Hematopoietic multipotent progenitor cell treated with erythropoietin and hydrocortisone succinate and interleukin-3 and kit ligand, for 8 days (in vitro differentiated cells): ENCODE results near the gene MXRA8.

ENCODE experiments used
- DNase-seq: peaks from one replicate; pipeline ENCODE4 v3.0.0-alpha.2; 2015

MXRA8 gene

DNA sequence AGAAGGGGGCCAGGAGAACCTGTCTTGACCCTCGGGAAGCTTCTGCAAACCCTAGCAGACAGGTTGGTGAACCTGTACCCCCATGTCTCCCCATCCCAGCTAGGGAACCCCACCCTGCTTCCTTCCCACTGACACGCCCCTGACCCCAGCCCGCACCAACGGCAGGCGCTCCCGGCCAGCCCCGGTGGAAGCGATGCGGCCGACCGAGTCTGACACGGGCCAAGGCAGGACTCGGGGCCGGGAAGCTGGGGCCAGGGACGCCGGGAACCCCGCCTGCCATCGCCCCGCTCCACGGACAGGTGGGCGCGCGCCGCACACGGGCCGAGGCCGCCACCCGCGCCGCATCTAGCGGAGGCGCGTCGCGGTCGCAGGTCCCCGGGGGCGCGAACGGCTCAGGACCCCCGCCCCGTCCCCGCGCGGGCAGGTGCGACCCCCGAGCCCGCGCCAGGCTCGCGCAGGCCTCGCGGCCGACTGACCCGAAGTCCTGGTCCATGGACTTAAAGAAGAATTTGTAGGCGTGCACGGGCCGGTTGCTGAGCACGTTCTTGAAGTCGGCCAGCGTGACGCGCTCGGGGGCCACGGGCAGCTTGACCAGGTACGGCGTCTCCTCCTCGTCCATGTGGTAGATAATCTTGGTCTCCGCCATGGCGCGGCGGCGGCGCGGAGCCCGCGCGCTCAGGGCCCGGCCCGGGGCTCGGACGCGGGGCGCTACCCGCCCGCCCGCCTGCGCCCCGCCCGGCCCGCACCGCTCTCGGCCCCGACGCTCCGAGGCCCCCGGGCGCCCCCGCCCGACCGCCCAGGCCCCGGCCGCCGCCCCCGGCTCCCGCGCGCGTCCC is 9.7 kb downstream of the MXRA8 start:
- no peak for DNase-seq

DNA sequence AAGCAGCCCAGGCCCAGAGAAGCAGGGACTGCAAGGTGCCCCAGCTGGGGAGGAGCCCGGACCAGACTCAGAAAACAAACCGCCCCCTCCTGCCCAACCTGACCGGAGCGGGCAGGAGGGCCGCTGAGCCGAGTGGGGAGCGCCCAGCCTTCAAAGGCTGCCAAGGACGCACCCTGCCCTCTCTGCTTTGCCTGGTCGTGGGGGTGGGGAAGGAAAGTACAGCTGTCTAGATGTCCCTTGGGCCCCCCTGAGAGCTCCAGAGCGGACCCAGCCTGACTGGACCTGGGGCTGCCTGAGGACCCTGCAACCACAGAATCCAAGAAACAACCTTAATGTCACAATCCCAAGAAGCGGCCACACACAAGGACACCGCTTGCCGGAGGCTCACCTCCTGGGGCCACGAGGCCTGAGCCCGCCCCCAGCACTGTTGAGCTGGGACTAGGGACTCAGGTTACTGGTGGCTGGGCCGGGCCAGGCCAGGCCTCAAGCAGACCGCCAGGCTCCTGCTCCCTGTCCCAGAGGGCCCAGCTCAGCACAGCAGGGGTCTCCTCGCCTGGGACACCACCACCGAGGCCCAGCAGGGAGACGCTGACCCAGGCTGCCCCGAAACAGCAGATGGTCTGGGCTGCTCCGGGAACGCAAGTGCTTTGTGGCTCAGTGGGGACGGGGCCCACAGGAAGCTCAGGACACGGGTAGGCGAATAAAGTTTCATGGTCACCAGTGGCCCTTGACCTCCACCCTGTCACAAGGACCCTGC is 10.5 kb downstream of the MXRA8 start:
- no peak for DNase-seq

DNA sequence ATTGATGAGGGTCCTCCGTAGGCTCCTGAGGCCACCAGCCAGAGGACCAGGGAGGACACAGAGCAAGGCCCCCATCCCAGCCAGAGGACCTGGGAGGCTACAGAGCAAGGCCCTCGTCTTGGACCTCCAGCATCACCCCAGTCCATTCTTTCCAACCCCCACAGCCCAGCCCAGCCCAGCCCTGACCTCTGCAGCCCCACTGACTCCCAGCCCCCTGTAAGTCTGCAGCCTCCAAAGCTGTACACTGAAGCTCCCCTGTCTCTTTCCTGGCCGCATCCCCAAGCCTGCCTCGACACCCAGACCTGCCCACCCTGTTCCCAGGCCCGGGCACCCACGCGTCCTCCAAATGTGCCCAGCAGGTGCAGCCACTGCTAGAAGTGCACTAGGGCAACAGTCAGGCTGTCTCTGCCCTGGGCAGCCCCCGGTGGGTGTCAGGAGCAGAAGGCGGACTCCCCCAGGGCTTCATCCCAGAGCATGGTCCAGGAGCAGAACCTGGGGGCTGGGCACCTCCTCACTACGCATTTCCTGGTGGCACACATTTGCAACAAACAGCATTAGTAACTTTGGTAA is 11.2 kb downstream of the MXRA8 start:
- DNase-seq: no peak

DNA sequence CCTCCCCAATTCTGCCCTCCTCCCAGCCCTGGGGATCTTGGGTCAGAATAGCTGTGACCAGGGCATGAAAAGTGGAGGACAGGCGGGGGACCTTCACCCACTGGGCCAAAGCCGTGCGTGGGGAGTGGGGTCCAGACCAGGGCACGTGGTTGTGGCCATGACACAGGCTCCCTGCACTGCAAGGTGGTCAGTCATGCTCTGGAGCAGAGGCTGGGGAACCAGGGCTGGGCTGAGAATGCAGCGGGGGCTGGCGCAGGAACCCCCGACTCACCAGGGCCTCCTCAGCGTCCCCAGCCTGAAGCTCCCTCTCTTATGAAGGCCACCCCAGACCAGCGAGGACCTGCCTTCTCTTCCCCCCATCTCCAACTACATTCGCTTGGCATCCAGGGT is 11.9 kb downstream of the MXRA8 start:
- DNase-seq: no peak

DNA sequence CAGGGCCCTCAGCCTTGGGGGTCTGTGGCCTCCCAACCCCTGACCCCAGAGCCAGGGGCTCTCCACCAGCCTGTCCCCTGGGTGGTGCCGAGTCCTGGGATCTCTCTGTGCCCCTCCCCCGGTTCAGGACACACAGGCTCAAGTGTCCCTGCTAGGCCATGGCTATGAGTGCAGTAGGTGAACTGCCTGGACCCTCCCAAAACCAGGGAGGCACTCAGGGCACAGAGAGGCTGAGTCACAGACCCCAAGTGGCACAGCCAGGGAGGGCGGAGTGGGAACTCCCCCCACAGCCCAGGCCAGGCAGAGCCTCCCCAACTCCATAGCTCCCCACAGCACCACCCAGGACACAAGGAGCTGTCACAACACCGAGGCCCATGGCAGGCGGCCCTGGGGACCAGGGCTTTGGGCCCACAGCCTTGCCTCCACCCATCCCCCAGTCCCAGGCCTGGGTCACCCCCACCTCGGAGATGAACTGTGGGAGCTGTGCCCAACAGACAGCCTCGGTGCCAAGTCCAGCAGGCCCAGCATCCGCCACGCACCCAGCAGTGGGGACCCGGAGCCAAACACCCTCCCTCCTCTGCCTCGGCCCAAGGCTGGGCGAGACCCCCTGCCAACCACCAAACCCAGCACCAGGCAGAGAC is 12.4 kb downstream of the MXRA8 start:
- DNase-seq: no peak

DNA sequence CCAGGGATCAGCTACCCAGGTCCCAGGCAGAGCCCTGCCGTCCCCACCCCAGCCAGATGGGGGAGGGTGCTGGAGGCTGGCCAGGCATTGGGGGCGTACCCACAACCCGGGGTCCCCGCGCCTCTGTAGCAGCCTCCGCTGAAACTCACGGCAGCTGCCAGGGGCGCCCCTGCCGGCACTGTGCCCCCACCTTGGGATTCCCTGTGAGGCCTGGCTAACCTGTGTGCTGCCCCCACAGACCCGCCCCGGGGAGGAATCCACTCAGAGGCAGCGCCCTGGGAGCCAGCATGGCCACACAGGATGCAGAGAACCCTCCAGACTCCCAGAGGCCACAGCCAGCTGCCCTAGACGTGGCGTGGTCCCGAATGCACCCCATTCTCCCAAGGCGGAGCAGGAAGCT is 13.0 kb downstream of the MXRA8 start:
- no peak for DNase-seq

DNA sequence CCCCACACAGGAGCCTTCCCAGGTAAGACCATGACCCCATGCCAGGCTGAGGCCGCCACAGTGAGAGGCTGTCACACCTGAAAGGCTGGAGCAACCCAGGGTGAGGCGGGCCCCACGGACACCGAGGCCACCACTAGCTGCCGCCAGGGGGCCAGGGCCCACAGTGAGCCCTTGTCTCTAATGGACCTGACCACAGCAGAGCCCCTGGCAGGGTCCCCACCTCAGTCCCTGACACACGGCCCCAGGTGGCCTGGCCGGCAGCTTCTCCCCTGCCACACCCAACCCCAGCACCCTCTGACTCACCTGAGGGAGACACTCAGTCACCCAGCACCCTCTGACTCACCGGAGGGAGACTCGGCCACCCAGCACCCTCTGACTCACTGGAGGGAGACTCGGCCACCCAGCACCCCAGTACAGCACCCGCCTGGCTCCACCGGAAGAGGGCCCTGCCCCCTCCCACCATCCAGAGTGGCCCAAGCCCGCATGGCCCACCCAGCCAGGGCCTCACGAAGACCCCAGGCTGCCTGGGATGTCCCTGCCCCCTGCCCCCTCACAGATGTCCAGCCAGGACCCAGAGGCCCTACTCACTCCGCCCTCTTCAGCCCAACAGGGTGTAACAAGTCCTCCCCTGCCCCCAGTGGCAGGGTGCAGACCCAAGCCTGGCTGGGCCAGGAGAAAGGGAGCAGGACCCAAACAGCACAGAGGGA is 13.5 kb downstream of the MXRA8 start:
- no peak for DNase-seq

DNA sequence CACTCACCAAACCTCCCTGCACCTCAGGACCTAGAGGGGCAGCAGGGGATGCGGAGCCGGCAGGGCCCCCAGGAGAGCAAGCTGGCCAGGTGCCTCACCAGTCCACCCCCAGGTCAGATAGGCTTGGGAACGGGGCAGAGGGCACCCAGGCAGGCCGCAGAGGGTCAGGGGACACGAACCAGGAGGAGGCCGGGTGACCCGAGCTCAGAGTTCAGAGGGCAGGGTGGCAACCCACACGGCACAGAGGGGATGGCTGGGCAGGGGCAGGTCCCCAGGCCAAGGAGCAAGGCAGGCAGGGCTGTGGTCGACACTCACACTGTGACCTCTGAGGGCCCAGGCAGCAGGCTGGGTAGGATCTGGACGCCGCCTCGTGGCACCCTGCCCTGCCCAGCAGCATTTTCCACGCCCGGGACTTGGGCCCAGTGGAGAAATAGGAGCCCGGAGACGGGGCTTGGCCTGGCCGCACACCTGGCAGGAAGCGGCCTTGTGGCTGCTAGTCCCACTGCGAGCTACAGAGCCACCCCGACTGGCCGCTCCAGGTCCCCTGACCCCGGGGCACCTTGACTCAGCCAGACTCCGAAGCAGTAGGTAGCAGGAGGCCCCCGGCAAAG is 14.4 kb downstream of the MXRA8 start:
- no peak for DNase-seq

DNA sequence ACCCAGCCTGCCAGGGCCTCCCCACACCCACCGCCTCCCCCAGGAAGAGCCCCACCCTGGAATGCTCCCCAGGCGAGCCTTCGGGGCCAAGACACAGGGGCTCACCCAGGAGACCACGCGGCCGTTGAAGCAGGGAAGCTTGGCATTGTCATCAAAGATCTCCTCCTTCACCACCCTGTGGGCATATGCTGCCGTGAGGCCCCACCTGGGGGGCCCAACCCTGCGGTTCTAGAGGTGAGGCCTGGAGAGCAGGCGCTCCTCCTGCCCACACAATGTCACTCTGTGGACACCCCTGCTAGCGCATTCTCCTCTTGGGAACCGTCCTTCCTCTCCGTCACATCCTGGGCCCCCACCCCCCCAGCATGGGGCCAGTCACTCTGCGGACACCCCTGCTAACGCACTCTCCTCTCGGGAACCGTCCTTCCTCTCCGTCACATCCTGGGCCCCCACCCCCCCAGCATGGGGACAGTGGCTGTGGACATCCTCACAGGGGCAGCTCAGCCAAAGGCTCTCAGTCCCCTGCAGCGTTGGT is 15.7 kb downstream of the MXRA8 start:
- DNase-seq: no peak

DNA sequence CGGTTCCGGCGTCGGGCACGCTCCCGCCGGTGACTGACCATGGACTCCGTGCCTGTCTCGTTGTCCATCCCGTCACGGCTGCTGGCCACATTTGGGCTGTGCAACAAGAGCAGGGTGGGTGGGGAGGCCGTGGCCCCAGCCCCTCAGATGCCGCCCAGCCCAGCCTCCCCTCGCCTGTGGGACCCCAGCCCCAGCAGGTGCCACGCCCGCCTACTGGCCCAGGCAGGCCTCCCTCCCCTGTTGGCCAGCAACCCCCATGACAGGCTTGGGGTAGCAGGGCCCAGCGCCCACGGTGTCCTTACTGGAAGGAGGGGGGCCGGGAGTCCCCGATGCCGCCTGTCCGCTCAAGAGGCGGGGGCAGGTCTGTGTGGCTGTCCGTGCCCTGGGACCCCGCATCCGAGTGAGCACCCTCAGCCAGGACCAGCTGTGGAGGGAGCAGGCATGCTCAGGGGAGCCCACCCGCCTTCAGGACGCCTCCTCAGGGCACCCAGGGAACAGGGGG is 16.2 kb downstream of the MXRA8 start:
- DNase-seq: no peak

DNA sequence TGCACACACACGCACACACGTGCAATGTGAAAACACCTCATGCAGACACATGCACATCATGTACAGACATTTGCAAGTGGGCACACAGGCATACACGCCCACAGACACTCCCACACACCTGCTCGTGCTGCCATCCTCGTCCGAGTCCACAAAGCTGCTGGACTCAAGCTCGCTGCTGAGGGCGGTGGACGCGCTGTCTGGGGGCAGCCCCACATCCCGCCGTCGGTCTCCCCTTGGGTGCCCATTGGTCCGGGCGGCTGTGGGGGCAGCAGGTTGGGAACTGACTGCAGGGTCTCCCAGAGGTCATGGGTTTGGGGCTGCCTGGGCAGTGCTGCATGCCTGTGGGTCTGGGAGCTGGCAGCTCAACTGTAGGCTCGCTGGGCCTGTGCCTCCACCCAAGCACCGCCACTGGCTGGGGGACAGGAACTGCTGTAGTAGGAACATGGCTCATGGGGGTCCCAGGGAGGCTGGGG is 16.8 kb downstream of the MXRA8 start:
- no peak for DNase-seq

DNA sequence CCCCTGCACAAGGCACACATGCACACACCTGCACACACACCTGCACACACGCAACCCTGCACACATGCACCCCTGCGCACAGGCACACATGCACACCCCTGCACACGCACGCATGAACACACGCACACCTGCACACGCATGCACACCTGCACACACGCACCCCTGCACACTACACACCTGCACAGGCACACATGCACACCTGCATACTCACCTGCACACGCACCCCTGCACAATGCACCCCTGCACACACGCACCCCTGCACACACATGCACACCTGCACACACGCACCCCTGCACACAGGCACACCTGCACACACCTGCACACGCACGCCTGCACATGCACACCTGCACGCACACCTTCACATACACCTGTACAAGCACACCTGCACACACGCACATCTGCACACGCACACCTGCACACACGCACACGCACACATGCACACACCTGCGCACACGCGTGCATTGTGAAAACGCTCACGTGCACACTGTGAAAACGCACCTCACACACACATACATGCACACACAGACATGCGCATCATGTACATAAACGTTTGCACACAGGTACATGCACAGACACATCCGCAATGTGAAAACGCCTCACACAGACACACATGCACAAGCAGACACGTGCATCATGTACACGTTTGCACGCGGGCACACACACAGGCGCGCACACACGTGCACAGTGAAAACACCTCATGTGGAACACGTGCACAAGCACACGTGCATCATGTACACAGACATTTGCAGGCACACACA is 17.4 kb downstream of the MXRA8 start:
- no peak for DNase-seq

DNA sequence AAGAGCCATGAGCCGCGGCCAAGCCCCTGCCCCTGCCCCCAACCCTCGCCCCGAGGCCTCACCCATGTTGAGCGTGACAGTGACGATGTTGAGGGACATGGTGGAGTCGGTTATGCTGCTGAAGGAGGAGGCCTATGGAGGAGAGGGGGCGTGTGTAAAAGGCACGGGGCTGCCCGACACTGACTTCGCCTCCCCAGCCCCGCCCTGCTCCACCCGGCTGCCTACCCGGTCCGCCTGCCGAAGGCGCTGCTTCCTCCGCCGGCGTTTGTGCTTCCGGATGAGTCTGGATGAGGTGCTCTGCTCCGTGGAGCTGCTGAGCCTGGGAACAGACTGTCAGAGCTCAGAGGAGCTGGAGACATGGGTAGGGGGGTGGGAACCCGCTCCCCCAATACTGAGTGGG is 18.2 kb downstream of the MXRA8 start:
- no peak for DNase-seq

DNA sequence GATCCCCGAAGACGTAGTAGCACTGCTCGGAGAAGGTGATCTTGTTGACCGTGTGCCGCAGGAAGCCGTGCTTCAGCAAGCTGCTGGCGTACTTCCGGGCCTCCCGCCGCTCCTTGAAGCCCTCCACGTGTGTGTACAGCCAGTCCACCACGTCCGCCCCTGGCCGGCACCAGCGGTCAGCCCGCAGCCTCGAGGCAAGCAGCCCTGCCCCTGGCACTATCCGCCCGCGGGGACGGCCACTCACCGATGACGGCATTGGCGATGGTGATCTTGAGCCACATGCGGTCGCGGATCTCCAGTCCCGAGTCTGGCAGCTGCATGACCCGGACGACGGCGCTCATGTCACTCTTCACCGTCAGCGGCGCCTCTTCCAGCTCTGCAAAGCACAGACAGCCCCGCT is 20.1 kb downstream of the MXRA8 start:
- DNase-seq: no peak

DNA sequence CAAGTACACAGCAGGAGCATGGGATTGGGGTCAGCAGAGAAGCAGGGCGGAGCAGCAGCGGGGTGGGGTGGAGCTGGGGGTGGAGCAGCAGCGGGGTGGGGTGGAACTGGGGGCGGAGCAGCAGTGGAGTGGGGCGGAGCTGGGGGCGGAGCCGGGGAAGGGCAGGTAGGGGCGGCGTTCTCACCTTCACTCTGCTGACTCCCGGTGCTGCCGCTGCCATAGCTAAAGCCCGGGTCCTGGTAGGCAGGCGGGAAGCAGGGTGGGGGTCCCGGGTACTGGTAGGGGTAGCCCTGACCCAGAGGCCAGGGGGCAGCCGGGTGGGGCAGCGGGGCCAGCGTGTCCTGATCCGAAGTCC is 20.6 kb downstream of the MXRA8 start:
- DNase-seq: no peak

DNA sequence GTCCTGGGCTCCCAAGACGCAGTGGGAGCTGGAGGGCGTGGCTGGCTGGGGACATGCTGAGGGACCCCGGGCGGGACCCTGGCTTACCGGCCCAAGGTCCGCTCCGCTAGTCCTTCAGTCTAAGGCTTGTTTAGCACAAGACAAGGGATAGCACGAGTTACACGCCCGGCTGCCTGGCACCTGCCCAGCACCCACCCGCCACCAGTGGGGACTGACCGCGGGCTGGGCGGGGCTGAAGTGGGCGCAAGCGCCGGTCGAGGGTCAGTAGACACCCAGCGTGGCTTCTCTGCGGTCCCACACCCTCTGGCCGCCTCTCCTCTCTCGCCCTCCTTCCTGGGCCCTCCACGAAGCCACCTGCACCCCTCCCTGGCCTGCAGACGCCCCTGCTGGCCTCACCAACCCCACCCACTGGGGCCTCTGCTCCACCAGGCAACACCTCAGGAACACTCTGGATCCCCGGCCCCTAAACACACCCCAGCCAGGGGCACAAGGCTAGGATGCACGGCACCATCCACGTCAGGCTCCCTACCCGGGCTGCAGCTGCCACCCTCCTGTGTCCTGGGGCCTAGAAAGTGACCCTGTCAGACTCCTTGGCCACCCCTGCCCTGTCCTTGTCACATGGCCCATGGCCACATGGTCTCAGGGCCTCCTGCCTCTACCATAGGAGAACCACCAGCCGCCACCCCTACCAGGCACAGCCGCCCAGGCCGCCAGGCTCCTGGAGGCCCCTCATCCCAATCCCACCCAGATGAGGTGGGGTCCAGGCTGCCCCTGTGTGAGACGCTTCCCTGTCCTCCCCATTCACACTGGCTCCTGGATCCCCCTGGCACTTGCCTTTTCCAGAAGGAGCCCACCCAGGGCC is 21.2 kb downstream of the MXRA8 start:
- DNase-seq: no peak

DNA sequence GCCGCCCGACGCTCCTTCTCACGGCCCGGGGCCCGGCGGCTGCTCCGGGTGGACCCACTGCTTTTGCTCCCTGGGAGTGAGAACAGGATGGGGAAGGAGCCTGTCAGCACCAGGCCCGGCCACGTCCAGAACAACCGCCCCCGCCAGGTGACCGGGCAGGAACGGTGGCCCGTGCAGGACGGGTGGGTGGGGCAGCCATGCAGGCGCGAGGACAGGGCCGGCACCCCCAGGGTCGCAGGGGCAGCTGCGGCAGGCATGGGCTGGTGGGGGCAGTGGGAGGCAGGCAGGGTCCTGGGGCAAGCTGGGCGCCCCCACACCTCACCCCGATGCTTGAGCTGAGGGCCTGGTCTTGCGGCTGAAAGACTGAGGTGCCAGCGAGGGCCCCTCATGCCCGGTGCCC is 21.9 kb downstream of the MXRA8 start:
- DNase-seq: no peak

DNA sequence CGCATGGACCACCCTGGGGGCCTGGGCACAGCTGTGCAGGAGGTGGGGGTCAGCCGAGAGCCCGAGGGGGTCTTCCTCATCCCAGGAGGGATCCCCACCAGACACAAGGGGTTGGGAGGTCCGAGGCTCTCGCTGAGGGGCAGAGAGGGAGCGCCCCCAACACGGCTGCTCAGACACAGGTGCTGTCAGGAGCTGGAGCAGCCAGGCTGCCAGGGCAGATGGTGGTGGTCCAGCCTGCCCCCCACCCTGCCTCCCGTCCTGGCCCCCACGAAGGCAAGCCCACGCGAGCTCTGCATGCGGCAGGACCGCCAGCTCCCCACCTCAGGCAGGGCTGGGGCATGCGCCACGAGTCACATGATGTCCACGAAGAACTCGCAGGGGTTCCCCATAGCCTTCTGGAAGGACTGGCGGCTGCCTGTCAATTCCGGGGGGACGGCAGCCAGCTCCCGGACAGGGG is 22.5 kb downstream of the MXRA8 start:
- no peak for DNase-seq

DNA sequence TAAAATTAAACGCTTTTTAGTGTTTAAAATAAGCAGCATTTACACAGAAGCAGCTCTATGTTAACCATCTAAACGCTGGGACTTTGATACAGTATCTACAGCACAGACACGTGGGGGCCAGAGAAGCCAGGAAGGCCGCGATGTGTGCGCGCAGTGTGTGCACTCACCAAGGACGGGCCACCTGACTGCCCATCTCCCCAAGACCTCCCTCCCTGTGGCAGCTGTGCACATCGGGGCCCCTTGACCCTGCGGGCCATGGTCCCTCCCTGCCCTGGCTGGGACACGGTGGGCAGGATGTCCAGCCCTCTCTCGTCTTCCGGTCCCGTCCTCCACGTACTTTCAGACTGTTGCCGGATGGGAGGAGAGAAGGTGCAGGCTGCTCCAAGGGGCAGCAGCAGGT is 23.1 kb downstream of the MXRA8 start:
- DNase-seq: no peak

DNA sequence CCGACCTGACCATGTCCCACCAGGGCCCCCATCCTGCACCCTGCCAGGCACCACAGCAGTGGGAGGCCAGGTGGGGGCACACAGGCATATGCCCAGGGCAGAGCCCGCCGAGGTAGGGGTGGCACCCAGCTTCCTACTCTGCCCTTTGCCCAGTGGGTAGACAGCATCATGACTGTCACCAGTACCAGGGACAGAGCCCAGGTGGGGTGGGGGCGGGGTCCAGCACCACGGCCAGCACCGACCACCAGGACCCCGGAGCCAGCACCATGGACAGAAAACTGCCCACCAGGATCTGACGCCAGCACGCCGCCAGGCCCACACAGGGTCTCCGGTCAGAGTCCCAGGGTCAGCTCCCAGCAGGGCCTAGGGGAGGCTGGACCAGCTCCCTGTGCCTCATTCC is 23.5 kb downstream of the MXRA8 start:
- no peak for DNase-seq
